Muscle layer of colon (tissue), 2 donors: ENCODE measurements around the gene FGD4.

Experiments
- H3K27ac ChIP-seq: one replicate; pipeline ENCODE4 v1.7.0; 2013; ENCODE audit warnings: low read depth, mild to moderate bottlenecking, low read length, moderate library complexity
- H3K27me3 ChIP-seq, 2 donors: one replicate each; pipeline ENCODE4 v1.7.0; 2013; ENCODE audit warnings: low read length in 2 of 2, mild to moderate bottlenecking in 2 of 2; ENCODE audit not compliant: insufficient read depth in 2 of 2, control insufficient read depth in 1 of 2
- H3K36me3 ChIP-seq: one replicate; pipeline ENCODE4 v1.7.0; 2013; ENCODE audit warnings: mild to moderate bottlenecking, low read length; ENCODE audit not compliant: insufficient read depth
- H3K4me1 ChIP-seq: one replicate; pipeline ENCODE4 v1.7.0; 2013; ENCODE audit warnings: mild to moderate bottlenecking, low read length; ENCODE audit not compliant: insufficient read depth
- H3K4me3 ChIP-seq, 2 donors: one replicate each; pipeline ENCODE4 v1.7.0; 2013; ENCODE audit warnings: low read length in 2 of 2, low read depth in 1 of 2, mild to moderate bottlenecking in 1 of 2, moderate library complexity in 1 of 2
- H3K9ac ChIP-seq: one replicate; pipeline ENCODE4 v1.7.0; 2013; ENCODE audit warnings: low read length
- H3K9me3 ChIP-seq: one replicate; pipeline ENCODE4 v1.7.0; 2013; ENCODE audit warnings: mild to moderate bottlenecking, low read length
- donor health status: abdominal sarcoma.
- donor health status: Adenocarcinoma of cecum.

The FGD4 gene

DNA sequence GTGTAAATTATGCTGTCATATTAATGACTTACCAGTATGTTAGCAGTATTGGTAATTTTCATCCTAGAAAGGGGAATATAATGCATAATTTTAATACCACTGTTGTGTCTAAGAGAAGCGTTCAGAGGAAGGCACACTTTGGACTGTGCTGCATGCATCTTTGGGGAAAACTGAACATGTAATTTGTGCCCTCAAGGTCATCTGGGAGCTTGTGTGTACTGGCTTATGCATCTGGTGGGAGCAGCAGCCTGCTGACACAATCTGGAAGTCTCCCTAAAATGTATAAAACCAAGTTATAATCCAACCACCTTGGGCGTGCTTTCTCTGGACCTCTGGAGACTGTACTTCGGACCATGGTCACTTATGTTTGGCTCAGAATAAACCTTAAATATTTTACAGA, 14.1 kb downstream of the FGD4 start:
- Histone ChIP-seq H3K4me1 (no peaks in the 10 kb centered on the region), H3K4me3 (no peak overlapping the region), H3K9me3 (no peaks in the 10 kb centered on the region), H3K27ac (no peak overlapping the region), H3K36me3 (no peaks in the 10 kb centered on the region), H3K27me3 (no peaks in the 10 kb centered on the region), H3K9ac (no peak overlapping the region)

GRCh38 chr12:32418221-32418620, 18.9 kb downstream of the FGD4 start:
- Histone ChIP-seq H3K36me3 (no peaks in the 10 kb centered on the region), H3K4me3 (no peak overlapping the region), H3K4me1 (no peaks in the 10 kb centered on the region), H3K27me3 (no peaks in the 10 kb centered on the region), H3K9ac (no peak overlapping the region), H3K9me3 (no peaks in the 10 kb centered on the region), H3K27ac (no peak overlapping the region)

DNA sequence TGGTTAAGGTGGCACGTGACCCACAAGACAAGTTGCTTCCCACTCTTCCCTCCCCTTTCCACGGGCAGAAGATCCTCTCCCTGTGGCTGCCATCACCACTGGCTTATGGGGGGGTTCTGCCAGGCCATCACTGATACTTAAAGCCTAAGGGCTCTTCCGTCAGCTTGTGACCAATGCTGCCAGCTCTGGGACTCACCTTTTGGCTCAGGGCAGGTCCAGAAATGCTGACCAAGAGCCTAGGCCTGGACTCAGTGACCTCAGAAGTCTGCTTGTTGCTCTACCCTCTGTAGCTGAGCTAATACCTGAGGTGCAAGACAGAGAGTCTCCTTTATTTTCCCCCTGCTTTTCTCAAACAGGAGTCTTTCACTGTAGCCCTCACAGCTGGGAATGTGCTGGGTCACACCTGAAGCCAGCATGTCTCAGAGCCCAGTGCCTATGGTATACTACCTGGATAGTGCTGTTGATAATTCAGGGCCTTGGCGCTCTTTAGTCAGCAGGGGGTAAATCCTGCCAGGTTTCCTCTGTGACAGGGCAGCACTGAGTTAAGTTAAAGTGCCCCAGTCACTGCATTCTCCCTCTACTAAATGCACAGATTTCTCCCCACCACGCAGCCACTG, 19.7 kb downstream of the FGD4 start:
- Histone ChIP-seq H3K4me3 (no peak overlapping the region), H3K9me3 (no peaks in the 10 kb centered on the region), H3K27me3 (no peaks in the 10 kb centered on the region), H3K27ac (no peak overlapping the region), H3K9ac (no peak overlapping the region), H3K36me3 (no peaks in the 10 kb centered on the region), H3K4me1 (no peaks in the 10 kb centered on the region)

DNA sequence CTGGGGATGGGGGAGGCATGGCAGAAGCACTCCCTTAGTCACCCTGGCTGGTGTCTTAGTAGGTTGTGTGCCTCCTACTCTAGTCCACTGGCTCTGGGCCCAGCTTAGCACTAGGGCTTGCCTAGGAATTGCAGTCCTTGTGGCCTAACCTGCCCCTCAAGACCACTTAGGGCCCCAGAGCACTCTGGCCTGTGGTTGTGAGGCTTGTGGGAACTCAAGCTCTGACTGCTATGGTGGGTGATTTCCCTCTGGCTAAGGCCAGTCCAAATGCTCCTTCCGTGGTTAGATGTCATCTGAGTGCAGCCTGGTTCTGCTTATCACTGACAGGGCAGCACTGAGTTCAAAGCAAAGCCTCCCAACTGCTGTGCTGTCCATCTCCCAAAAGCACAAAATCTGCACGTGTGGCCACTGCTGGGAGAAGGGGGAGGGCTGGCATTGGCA, 20.2 kb downstream of the FGD4 start:
- H3K9me3 ChIP-seq, result no peaks in the 10 kb centered on the region
- no peak overlapping the region for H3K4me3 ChIP-seq
- H3K9ac ChIP-seq, result no peak overlapping the region
- H3K27me3 ChIP-seq, result no peaks in the 10 kb centered on the region
- H3K36me3 ChIP-seq, result no peaks in the 10 kb centered on the region
- no peak overlapping the region for H3K27ac ChIP-seq
- H3K4me1 ChIP-seq, result no peaks in the 10 kb centered on the region

DNA sequence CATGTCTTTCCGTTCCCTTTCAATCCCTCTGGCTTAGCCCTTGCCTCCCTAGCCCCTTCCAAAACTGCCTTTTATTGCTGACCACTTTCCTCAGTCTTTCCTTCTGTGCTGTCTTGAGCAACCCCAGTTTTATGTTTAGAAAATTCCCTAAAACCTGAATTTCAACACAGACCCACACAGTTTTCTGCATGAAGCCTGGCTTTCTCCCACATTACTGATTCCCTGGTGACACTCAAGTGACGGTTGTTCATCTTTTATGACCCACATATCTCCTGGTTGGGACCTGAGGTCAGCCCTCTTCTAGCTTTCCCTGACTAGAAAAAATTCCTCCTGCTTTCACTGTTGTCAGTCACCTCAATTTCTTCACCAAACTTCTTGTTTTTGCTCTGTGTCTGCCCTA, 21.0 kb downstream of the FGD4 start:
- Histone ChIP-seq H3K4me1 (no peaks in the 10 kb centered on the region), H3K9ac (no peak overlapping the region), H3K36me3 (no peaks in the 10 kb centered on the region), H3K27me3 (no peaks in the 10 kb centered on the region), H3K27ac (no peak overlapping the region), H3K9me3 (no peaks in the 10 kb centered on the region), H3K4me3 (no peak overlapping the region)

GRCh38 chr12:32423559-32423958, 24.2 kb downstream of the FGD4 start:
- Histone ChIP-seq H3K9ac (no peak overlapping the region), H3K27me3 (no peaks in the 10 kb centered on the region), H3K4me1 (no peaks in the 10 kb centered on the region), H3K27ac (no peak overlapping the region), H3K4me3 (no peak overlapping the region), H3K36me3 (no peaks in the 10 kb centered on the region), H3K9me3 (no peaks in the 10 kb centered on the region)

DNA sequence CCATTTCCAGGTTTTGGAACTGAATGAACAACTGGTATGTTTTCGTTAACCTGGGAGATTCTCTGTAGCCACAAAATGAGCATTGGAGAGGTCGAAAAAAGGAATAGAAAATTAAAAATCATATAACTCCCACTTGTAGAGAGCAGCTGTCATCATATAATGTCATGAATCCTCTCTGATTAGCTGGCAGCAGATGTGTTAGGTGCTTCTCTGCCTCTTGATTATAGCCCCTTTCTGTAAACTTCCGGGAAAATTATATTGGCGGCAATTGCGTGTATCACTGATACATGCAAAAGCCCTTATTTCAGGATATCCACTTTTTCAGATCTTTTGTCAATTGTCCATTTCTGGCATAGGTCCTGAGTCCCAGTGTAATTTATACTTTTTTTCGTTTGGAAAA, 31.7 kb downstream of the FGD4 start:
- Histone ChIP-seq H3K9me3 (no peaks in the 10 kb centered on the region), H3K4me1 (no peaks in the 10 kb centered on the region), H3K36me3 (no peaks in the 10 kb centered on the region), H3K4me3 (no peak overlapping the region), H3K27ac (no peak overlapping the region), H3K27me3 (no peaks in the 10 kb centered on the region), H3K9ac (no peak overlapping the region)

- Histone ChIP-seq H3K4me1 (no peaks in the 10 kb centered on the region), H3K27ac (no peak overlapping the region), H3K27me3 (no peaks in the 10 kb centered on the region), H3K9me3 (no peaks in the 10 kb centered on the region), H3K36me3 (no peaks in the 10 kb centered on the region), H3K4me3 (no peak overlapping the region), H3K9ac (no peak overlapping the region)
Measured at GRCh38 chr12:32435921-32436705, 36.8 kb downstream of the FGD4 start.

- H3K27me3 ChIP-seq, result no peaks in the 10 kb centered on the region
- no peak overlapping the region for H3K9ac ChIP-seq
- H3K9me3 ChIP-seq, result no peaks in the 10 kb centered on the region
- H3K27ac ChIP-seq, result no peak overlapping the region
- H3K36me3 ChIP-seq, result no peaks in the 10 kb centered on the region
- no peaks in the 10 kb centered on the region for H3K4me1 ChIP-seq
- H3K4me3 ChIP-seq, result no peak overlapping the region
Measured at GRCh38 chr12:32437095-32437515, 37.7 kb downstream of the FGD4 start.

DNA sequence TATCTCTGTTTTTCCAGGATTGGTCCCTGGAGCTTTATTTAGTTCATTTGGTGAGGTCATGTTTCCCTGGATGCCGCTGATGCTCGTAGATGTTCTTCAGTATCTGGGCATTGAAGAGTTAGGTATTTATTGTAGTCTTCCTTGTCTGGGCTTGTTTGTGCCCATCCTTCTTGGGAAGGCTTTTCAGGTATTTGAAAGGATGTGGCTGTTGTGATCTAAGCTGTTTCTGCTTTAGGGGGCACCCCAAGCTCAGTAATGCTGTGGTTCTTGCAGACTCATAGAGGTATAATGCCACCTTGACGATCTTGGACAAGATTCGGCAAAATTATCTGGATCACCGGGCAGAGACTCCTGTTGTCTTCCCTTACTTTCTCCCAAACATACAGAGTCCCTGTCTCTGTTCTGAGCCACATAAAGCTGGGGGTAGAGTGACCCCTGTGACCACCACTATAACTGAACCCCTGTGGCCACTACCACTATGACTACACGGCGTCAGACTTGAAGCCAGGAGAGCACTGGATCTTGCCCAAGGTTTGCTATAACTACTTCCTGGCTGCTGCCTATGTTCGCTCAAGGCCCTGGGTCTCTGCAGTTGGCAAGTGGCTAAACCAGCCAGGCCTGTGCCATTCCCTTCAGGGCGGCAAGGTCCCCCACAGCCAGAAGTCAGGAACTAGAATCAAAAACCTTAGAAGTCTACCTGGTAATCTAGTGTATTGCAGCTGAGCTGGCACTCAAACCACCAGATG, 40.9 kb downstream of the FGD4 start:
- no peaks in the 10 kb centered on the region for H3K27me3 ChIP-seq
- H3K36me3 ChIP-seq, result no peaks in the 10 kb centered on the region
- H3K9me3 ChIP-seq, result no peaks in the 10 kb centered on the region
- no peak overlapping the region for H3K4me3 ChIP-seq
- no peak overlapping the region for H3K27ac ChIP-seq
- no peak overlapping the region for H3K9ac ChIP-seq
- H3K4me1 ChIP-seq, result no peaks in the 10 kb centered on the region

DNA sequence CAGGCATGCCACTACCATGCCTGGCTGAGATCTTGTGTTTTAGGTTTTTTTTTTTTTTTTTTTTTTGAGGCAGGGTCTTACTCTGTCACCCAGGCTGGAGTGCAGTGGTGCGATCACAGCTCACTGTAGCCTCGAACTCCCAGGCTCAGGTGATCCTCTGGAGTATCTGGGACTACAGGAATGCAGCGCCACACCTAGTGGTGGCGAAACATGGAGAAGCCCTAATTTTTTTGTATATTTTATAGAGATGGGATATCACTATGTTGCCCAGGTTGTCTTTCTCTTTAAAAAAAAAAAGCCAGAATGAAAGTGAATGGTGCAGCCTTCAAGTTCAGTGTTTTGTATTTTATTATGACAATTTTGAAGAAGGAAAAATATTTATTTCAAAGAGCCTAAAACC, 44.1 kb downstream of the FGD4 start:
- Histone ChIP-seq H3K27me3 (no peaks in the 10 kb centered on the region), H3K27ac (no peak overlapping the region)

More for the DNA sequence above, 44.1 kb downstream of the FGD4 start:
- H3K9me3 ChIP-seq, result no peaks in the 10 kb centered on the region
- H3K36me3 ChIP-seq, result no peaks in the 10 kb centered on the region
- no peaks in the 10 kb centered on the region for H3K4me1 ChIP-seq
- H3K9ac ChIP-seq, result no peak overlapping the region
- no peak overlapping the region for H3K4me3 ChIP-seq
